Stimulated activated CD4-positive, alpha-beta T cell treated with anti-CD3 and anti-CD28 coated beads, Interleukin-15, amount 100 ng/mL, for 24 hours (primary cell): ENCODE measurements around the gene LDLRAD2.
"Not testable (repeated sequence)": the region's sequence is repeated elsewhere in the genome, so short reads cannot be mapped to it uniquely, and the experiment has no call there.

Experiments used
- DNase-seq: peaks from one replicate; pipeline ENCODE4 v3.0.0-alpha.2; 2020

The LDLRAD2 gene, protein sequence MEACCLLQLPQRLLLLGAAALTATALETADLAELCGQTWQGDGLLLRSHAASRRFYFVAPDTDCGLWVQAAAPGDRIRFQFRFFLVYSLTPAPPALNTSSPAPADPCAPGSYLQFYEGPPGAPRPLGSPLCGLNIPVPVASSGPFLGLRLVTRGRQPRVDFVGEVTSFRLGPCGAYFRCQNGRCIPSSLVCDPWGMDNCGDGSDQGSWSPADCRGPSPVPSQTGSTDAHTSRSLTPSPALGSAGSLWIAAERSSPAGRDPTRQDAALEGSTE

DNA sequence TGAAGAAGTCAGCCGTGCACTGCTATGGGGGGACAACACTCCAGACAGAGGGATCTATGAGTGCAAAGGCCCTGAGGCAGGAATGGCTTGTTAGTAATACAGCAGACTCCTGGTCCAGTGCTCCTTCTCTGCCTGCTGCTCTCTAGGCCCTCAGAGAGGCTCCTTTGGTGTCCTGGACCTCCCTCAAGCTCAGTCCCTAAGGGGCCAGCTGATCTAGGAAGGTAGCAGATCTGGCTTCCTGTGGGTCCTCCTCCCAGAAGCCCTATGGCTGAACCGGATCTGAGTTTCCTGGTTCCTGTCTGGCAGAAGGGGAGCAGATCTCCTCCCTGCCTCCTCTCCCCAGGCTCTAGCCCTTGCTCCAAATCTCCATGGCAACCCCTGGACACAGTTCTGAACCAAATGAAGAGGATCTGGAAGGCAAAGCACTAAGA, at the start of gene LDLRAD2:
Gene LDLRAD2, plus strand, starts transcription at position 391 of the 431 bp plus-strand sequence. CDS start 187 bp downstream, outside the sequence.
- DNase-seq: no peak

DNA sequence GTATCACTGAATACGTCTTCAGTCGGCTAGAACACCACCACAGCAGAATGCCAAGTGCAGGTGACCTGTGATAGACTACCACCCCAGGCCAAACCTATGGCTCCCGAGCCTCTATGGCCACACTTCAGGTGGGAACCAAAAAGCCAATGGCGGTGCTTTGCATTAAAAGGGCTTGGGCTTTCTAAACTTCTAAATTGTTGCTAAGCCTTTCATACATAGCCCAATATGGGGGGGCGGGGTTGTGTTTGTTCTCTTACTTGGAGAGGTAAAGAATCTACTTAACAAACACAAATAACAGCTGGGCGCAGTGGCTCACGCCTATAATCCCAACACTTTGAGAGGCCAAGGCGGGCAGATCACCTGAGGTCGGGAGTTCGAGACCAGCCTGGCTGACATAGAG, 48.8 kb upstream of the LDLRAD2 start:
- DNase-seq: no peak

DNA sequence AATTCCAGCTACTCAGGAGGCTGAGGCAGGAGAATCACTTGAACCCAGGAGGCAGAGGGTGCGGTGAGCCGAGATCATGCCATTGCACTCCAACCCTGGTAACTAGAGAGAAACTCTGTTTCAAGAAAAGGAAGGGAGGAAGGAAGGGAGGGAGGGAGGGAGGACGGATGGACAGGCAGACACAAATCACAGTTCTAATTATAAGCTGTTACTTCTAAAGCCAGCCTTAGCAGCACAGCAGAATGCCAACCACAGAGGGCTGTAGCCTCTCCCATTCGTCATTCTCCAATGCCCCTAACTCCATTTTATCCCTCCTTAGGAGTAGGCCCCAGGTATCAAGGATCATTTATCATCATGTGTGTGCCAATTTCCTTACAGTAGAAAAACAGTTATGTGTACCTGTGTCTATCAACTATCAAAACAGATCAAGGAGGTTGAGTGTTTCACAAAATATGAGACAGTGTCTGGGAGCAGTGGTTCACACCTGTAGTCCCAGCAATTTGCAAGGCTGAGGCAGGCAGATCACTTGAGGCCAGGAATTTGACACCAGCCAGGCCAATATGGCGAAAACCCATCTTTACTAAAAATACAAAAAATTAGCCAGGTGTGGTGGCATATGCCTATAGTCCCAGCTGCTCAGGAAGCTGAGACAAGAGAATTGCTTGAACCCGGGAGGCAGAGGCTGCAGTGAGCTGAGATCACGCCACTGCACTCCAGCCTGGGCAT, 48.2 kb upstream of the LDLRAD2 start:
- no peak for DNase-seq

DNA sequence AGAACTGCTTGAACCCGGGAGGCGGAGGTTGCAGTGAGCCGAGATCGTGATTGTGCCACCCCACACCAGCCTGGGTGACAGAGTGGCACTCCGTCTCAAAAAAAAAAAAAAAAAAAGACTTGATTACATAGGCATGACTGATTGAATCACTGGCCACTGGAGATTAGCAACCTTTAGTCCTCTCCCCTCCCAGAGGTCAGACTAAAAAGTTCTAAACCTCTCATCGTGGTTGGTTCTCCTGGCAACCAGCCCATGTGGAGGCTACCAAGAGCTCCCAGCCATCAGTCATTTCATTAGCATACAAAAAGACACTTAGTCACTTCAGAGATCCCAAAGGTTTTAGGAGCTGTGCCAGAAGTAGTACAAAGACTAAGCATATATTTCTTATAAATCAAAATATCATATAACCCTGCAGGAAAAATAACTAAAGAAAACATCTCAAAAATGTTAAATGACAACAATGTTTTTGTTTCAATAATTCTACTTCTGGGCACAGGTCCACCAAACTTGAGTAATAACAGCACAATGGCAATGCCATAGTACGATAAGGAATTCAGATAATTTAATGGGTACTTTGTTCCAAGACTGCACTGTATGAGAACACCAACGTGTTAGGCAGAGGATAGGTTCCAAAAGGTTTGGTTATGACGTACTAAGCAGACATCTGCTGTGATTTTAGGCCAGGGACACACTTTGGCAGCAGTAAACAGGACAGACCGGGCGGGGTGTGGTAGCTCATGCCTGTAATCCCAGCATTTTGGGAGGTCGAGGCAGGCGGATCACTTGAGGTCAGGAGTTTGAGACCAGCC, 47.2 kb upstream of the LDLRAD2 start:
- DNase-seq: peak; percentile 43

DNA sequence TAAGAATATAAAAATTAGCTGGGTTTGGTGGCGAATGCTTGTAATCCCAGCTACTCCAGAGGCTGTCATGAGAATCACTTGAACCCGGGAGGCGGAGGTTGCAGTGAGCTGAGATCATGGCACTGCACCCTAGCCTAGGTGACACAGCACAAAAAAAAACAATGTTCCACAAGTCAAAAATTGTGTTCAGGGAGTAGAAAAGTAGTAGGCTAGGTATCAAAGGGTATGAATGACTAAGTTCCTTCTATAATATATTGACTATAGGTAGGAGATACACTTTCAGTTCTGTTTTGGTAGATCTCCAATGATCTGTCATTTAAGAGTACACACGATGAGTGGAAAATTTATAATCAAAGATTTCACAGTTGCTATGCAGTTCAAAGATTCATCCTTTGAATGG, 45.9 kb upstream of the LDLRAD2 start:
- DNase-seq: no peak

DNA sequence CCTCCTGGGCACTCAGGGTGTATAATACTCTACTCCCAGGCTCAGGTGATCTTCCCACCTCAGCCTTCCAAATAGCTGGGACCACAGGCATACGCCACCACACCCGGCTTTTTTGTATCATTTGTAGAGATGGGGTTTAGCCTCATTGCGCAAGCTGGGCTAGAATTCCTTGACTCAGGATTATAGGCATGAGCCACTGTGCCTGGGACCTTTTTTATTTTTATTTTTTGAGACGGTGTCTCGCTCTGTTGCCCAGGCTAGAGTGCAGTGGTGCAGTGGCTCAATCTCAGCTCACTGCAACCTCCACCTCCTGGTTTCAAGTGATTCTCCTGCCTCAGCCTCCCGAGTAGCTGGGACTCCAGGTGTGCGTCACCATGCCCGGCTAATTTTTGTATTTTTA, 45.0 kb upstream of the LDLRAD2 start:
- not testable (repeated sequence) for DNase-seq

DNA sequence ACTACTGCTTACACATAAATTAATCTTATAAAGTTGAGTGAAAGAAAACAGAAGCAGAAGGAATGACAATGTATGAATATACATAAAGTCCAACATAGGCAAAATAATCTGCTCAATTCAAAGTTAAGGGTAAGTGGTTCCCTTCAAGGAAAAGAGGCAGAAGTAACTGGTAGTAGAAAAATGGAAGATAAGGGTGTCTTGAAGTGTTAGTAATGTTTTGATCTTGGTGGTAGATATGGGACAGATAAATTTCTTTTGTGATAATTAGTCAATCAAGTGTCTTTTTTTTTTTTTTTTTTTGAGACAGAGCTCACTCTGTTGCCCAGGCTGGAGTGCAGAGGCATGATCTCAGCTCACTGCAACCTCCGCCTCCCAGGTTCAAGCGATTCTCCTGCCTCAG, 41.9 kb upstream of the LDLRAD2 start:
- no peak for DNase-seq

DNA sequence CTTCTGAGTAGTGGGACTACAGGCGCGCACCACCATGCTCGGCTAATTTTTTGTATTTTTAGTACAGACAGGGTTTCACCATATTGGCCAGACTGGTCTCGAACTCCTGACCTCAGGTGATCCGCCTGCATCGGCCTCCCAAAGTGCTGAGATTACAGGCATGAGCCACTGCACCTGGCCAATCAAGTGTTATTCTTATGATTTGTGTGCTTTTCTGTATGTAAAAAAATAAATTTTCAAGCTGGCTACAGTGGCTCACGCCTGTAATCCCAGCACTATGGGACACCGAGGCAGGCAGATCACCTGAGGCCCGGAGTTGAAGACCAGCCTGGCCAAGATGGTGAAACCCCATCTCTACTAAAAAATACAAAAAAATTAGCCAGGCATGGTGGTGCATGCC, 41.5 kb upstream of the LDLRAD2 start:
- not testable (repeated sequence) for DNase-seq

DNA sequence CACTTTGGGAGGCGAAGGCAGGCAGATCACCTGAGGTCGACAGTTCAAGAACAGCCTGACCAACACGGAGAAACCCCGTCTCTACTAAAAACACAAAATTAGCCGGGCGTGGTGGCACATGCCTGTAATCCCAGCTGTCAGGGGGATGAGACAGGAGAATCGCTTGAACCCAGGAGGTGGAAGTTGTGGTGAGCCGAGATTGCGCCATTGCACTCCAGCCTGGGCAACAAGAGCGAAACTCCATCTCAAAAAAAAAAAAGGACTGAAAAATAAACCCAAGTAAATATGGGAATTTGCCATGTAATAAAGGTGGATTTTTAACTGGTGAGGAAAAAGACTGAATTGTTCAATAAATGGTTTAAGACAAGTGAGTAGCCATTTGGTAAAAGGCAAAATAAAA, 40.4 kb upstream of the LDLRAD2 start:
- not testable (repeated sequence) for DNase-seq

DNA sequence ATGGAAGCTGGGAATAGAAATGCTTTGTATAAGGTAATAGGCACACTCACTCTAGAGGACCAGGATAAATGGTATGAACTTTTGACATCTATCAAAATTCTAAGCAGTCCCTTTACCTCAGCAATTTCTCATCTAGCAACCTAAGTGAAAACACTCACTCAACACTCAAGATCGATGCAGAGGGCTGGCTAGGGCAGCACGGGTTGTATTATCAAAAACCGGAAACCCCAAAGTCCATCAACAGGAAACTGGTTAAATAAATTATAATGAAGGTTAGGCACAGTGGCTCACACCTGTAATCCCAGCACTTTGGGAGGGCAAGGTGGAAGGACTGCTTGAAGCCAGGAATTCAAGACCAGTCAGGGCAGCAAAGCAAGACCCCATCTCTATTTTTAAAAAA, 38.5 kb upstream of the LDLRAD2 start:
- no peak for DNase-seq

DNA sequence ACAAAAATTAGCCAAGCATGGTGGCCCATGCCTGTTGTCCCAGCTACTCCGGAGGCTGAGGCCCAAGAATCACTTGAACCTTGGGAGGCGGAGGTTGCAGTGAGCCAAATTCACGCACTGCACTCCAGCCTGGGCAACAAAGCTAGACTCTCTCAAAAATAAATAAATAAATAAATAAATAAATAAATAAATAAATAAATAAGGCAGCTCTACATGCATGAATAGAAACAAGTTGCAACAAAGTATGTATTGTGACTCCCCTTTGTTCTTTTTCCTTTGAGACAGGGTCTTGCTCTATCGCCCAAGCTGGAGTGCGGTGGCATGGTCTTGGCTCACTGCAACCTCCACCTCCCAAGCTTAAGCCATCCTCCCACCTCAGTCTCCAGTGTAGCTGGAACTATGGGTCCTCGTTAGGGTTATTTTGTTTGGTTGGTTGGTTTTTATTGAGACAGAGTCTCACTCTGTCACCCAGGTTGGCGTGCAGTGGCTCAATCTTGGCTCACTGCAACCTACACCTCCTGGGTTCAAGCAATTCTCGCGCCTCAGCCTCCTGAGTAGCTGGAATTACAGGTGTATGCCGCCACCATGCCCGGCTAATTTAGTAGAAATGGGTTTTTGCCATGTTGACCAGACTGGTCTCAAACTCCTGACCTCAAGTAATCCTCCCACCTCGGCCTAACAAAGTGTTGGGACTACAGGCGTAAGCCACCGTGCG, 37.1 kb upstream of the LDLRAD2 start:
- no peak for DNase-seq

DNA sequence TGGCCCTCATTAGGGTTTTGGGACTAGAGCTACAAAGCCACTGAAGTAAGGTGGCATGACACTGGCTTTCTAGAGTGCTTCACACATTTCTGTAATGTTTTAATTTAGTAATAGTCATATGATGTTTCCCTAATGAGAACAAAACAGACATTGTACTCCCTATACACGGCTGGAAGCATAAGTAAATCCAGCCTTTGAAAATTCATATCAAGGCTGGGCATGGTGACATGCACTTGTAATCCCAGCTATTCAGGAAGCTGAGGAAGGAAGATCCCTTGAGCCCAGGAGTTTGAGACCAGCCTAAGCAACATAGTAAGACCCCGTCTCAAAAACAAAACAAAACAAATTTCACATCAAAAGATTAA, 36.5 kb upstream of the LDLRAD2 start:
- no peak for DNase-seq

GRCh38 chr1:21775985-21776562, 36.0 kb upstream of the LDLRAD2 start:
- no peak for DNase-seq

DNA sequence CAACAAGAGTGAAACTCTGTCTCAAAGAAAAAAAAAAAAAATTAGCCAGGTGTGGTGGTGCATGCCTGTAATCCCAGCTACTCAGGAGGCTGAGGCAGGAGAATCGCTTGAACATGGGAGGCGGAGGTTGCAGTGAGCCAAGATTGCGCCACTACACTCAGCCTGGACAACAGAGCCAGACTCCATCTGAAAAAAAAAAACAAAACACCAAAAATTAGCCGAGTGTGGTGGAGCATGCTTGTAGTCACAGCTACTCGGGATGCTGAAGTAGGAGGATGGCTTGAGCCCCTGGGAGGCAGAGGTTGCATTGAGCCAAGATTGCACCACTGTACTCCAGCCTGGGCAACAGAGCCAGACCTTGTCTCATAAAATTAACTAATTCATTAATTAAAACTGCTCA, 35.1 kb upstream of the LDLRAD2 start:
- not testable (repeated sequence) for DNase-seq

DNA sequence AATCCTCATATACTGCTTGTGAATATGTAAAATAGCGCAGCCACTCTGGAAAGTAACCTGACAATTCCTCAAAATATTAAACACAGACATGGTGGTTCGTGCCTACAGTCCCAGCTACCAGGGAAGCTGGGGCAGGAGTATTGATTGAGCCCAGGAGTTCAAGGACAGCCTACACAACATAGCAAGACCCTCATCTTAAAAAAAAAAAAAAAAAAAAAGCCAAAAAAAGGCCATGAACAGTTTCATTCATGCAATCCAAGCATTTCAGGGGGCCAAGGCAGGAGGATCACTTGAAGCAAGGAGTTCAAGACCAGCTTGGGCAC, 33.7 kb upstream of the LDLRAD2 start:
- DNase-seq: no peak

- DNase-seq: peak; percentile 69
Observed at GRCh38 chr1:21779613-21780521, 32.2 kb upstream of the LDLRAD2 start.

DNA sequence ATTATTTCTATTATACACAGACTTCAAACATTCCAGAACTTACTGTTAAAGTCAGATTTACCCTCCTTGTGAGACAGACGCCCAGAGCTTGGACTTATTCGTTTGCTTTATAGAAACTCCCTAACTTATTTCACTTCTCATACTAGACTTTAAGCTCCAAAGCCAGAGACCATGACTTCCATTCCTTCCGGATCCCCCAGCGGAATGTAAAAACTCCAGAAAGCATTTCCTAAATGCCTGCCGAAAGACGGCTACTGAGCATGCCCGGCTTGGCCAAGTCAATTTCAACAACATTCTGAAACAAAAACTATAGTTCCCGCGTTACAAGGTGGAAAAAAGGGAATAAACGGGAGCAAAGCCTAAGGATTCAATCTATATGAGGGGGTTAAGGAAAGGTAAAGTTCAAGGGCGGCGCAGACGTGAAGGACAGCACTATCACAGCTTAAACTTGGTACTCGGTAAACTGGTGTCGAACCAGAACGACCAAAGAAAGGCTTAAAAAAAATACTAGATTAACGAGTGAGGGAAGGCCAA, 30.2 kb upstream of the LDLRAD2 start:
- DNase-seq: peak; percentile 15

- peak; percentile 62 for DNase-seq
Observed at GRCh38 chr1:21782349-21782867, 29.7 kb upstream of the LDLRAD2 start.

DNA sequence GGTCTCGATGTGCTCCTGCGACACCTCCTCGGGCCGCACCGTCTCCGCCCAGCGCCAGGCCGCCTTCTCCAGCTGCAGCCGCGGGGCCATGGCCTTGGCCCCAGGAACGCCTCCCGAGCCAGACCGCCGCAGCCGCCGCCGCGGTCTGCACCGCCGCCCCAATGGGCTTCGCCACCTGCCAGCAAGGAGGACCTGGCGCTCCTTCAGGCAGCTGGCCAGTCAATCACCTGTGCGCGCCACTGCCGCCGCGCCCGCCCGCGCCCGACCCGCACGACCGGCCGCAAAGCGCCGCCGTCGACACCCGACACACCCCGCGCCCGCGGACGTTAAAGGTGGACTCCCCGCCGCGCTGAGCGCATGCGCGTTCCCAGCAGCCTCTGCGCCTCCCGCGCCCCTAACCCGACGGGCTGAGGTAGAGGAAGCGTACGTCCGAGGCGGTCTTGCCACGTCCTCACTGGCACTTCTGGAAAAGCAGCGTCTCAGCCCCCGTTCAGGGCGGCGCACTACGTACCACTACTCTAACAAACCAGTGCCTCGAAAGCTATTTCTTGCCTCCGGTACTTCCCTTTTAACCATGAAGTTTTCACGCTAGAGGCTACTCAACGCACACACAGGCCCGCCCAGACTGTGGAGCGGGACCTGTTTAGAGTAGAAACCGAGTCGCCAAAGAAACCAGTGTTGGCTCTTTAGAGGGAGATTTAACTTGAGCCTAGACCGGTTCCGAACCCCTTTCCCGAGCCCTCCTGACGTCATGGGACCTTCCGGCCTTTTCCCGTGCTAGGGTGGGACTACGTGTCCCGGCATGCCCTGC, 29.0 kb upstream of the LDLRAD2 start, which contains the start of gene USP48:
Gene USP48, minus strand, starts transcription at position 282 of the 811 bp plus-strand sequence. Its CDS starts 192 bp downstream, at position 90.
- DNase-seq: peak; percentile 97
